SU-DHL-6 (cell line): ENCODE data around the gene FSCB.
"Not testable (repeated sequence)": the region's sequence is repeated elsewhere in the genome, so short reads cannot be mapped to it uniquely, and the experiment has no call there.

ENCODE experiments used
- H2AFZ ChIP-seq: fragments of 200-600 bp; sonication (generic); 2 replicates; pipeline ENCODE4 v1.6.1; 2014; ENCODE audit warnings: low read depth, mild to moderate bottlenecking, moderate library complexity, mixed read lengths, antibody characterized with exemption, low read length; ENCODE audit not compliant: severe bottlenecking
- H3F3A ChIP-seq: fragments of 200-600 bp; shearing (Covaris generic); 2 replicates; pipeline ENCODE4 v1.6.0; 2016; ENCODE audit warnings: antibody characterized with exemption, mild to moderate bottlenecking; ENCODE audit not compliant: insufficient read depth
- H3K27ac ChIP-seq: fragments of 200-600 bp; sonication (generic); 2 replicates; pipeline ENCODE4 v1.5.1; 2016; ENCODE audit warnings: low read depth, mild to moderate bottlenecking, low read length, moderate library complexity, mixed read lengths
- H3K27me3 ChIP-seq: fragments of 200-600 bp; sonication (generic), shearing (Covaris generic); 2 replicates; pipeline ENCODE4 v1.6.0; 2014; ENCODE audit warnings: mild to moderate bottlenecking, low read length
- H3K36me3 ChIP-seq: fragments of 200-600 bp; sonication (generic); 2 replicates; pipeline ENCODE4 v1.6.1; 2014; ENCODE audit warnings: mild to moderate bottlenecking, low read length, mixed read lengths
- H3K4me2 ChIP-seq: fragments of 300-600, 200-600 bp; shearing (Covaris generic), sonication (generic); 2 replicates; pipeline ENCODE4 v1.6.0; 2014; ENCODE audit warnings: low read length, low read depth, mild to moderate bottlenecking; ENCODE audit not compliant: poor library complexity, severe bottlenecking
- H3K4me3 ChIP-seq: fragments of 200-600 bp; sonication (generic); 2 replicates; pipeline ENCODE4 v1.5.1; 2014; ENCODE audit warnings: antibody characterized with exemption, low read length, mild to moderate bottlenecking, mixed read lengths; ENCODE audit not compliant: insufficient read depth, poor library complexity, severe bottlenecking
- H3K79me2 ChIP-seq: fragments of 200-600 bp; sonication (generic); 2 replicates; pipeline ENCODE4 v1.6.1; 2014; ENCODE audit warnings: mild to moderate bottlenecking, low read length, moderate library complexity; ENCODE audit not compliant: insufficient read depth
- H3K9ac ChIP-seq: fragments of 200-600 bp; sonication (generic); 2 replicates; pipeline ENCODE4 v1.7.0; 2014; ENCODE audit warnings: mild to moderate bottlenecking, low read length
- H3K9me2 ChIP-seq: fragments of 200-600 bp; sonication (generic); replicated peaks from 2 replicates; pipeline ENCODE4 v1.6.1; 2014; ENCODE audit warnings: low read length; ENCODE audit not compliant: insufficient read depth
- H3K9me3 ChIP-seq: fragments of 200-600 bp; sonication (generic); 2 replicates; pipeline ENCODE4 v1.6.1; 2014; ENCODE audit warnings: low read length, mixed read lengths; ENCODE audit not compliant: insufficient read depth
- H4K20me1 ChIP-seq: fragments of 200-600 bp; sonication (generic); 2 replicates; pipeline ENCODE4 v1.6.1; 2014; ENCODE audit warnings: low read depth, mild to moderate bottlenecking, antibody characterized with exemption, low read length, moderate library complexity, mixed read lengths
- EZH2phosphoT487 ChIP-seq: fragments of 200-600 bp; sonication (generic), shearing (Covaris generic); conservative IDR thresholded peaks from 2 replicates; pipeline ENCODE4 v1.6.1; 2018; ENCODE audit warnings: mild to moderate bottlenecking, antibody characterized with exemption, low read length, moderate library complexity, mixed read lengths
- TF ChIP-seq, protein P1 (sequence below): fragments of 200-600 bp; sonication (generic); IDR thresholded peaks from one replicate; pipeline ENCODE4 v1.5.1; 2017; ENCODE audit warnings: antibody characterized with exemption, mild to moderate bottlenecking, low read length, moderate library complexity; ENCODE audit not compliant: insufficient read depth, poor library complexity, severe bottlenecking

The FSCB gene

GRCh38 chr14:44529026-44529425 lies 21.9 kb upstream of the FSCB start:
- Histone ChIP-seq H4K20me1 (no peaks in the 10 kb centered on the region), H3K27ac (no peak overlapping the region)

DNA sequence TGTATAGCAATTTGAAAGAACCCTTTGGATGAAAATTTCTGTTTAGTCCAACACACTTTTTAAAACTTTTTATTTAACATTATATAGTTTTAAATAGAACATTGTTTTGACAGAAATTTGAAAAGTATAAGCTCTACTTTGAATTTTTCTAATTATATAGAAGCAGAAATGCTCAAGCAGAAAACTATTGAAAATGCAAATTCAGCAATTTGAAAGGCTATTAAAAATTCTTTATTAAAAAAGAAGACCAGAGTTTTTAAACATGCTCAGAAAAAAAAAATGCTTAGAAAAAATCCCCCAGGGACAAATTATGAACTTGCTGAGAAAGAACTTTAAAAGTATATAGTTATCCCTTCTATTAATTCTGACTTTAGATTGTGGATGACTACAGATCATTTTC lies 21.1 kb upstream of the FSCB start:
- Histone ChIP-seq H3K36me3 (no peaks in the 10 kb centered on the region), H3K4me2 (no peak overlapping the region), H3K4me3 (no peak overlapping the region), H3K27ac (no peak overlapping the region), H3K9me2 (no peaks in the 10 kb centered on the region), H3K9me3 (no peaks in the 10 kb centered on the region), H3K27me3 (no peaks in the 10 kb centered on the region), H2AFZ (no peak overlapping the region), H3K9ac (no peak overlapping the region), H3K79me2 (no peaks in the 10 kb centered on the region), H3F3A (no peaks in the 10 kb centered on the region), H4K20me1 (no peaks in the 10 kb centered on the region)
- TF ChIP-seq, protein P1, sequence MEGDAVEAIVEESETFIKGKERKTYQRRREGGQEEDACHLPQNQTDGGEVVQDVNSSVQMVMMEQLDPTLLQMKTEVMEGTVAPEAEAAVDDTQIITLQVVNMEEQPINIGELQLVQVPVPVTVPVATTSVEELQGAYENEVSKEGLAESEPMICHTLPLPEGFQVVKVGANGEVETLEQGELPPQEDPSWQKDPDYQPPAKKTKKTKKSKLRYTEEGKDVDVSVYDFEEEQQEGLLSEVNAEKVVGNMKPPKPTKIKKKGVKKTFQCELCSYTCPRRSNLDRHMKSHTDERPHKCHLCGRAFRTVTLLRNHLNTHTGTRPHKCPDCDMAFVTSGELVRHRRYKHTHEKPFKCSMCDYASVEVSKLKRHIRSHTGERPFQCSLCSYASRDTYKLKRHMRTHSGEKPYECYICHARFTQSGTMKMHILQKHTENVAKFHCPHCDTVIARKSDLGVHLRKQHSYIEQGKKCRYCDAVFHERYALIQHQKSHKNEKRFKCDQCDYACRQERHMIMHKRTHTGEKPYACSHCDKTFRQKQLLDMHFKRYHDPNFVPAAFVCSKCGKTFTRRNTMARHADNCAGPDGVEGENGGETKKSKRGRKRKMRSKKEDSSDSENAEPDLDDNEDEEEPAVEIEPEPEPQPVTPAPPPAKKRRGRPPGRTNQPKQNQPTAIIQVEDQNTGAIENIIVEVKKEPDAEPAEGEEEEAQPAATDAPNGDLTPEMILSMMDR: no peak
- TF ChIP-seq EZH2phosphoT487: no peak

More at GRCh38 chr14:44529026-44529425, 21.9 kb upstream of the FSCB start:
- no peak overlapping the region for H3K4me3 ChIP-seq
- no peak overlapping the region for H3K4me2 ChIP-seq
- H3K9me3 ChIP-seq: no peaks in the 10 kb centered on the region
- no peak overlapping the region for H2AFZ ChIP-seq
- H3K27me3 ChIP-seq: no peaks in the 10 kb centered on the region
- H3F3A ChIP-seq: no peaks in the 10 kb centered on the region
- H3K79me2 ChIP-seq: no peaks in the 10 kb centered on the region
- TF ChIP-seq, protein P1: no peak
- no peak for TF ChIP-seq EZH2phosphoT487
- H3K9me2 ChIP-seq: no peaks in the 10 kb centered on the region
- H3K9ac ChIP-seq: no peak overlapping the region
- no peaks in the 10 kb centered on the region for H3K36me3 ChIP-seq

DNA sequence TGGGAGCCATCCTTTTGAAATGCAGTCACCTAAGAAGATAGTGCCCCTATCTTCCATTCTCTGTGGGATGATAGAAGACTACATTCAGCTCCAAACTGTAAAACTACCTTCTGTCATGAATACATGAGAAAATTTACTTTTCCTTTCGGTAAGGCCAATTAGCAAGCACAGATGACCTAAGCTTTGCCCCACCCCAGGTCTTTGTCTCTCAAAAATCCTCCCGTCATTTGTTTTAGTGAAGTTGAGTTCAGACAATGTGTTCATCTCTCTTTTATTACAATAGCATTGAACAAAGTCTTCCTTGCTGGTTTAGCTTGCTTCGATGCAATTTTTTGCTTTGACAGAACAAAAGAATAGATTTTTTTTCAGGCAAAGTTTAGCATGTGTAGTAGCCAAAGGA lies 18.2 kb upstream of the FSCB start:
- no peak overlapping the region for H2AFZ ChIP-seq
- H3K4me2 ChIP-seq: no peak overlapping the region
- H3K79me2 ChIP-seq: no peaks in the 10 kb centered on the region
- H3K9me2 ChIP-seq: no peaks in the 10 kb centered on the region
- H4K20me1 ChIP-seq: no peaks in the 10 kb centered on the region
- H3K27me3 ChIP-seq: no peaks in the 10 kb centered on the region
- H3K27ac ChIP-seq: no peak overlapping the region
- no peaks in the 10 kb centered on the region for H3F3A ChIP-seq
- no peaks in the 10 kb centered on the region for H3K9me3 ChIP-seq
- H3K36me3 ChIP-seq: no peaks in the 10 kb centered on the region
- H3K9ac ChIP-seq: no peak overlapping the region
- H3K4me3 ChIP-seq: no peak overlapping the region
- TF ChIP-seq EZH2phosphoT487: no peak
- TF ChIP-seq, protein P1: no peak

GRCh38 chr14:44515668-44516067 lies 8.6 kb upstream of the FSCB start:
- H3K4me2 ChIP-seq, H3K9me3 ChIP-seq, H3K27me3 ChIP-seq, H3K36me3 ChIP-seq, H3K27ac ChIP-seq, H3F3A ChIP-seq, H2AFZ ChIP-seq, H4K20me1 ChIP-seq, H3K79me2 ChIP-seq, H3K4me3 ChIP-seq, H3K9ac ChIP-seq, H3K9me2 ChIP-seq: not testable (repeated sequence)
